GM21717 (cell line): ENCODE results near the gene KCNK5.

Source experiments
- ATAC-seq: cut with Tn5 transposase; IDR thresholded peaks from one replicate; pipeline ENCODE4 v1.9.1; 2021; ENCODE audit warnings: mild to moderate bottlenecking, moderate library complexity; ENCODE audit not compliant: unreplicated experiment

KCNK5 gene

GRCh38 chr6:39199231-39199940 lies 29.9 kb downstream of the KCNK5 start:
- ATAC-seq, result no peak

GRCh38 chr6:39198528-39198927 lies 30.7 kb downstream of the KCNK5 start:
- ATAC-seq, result no peak

GRCh38 chr6:39197922-39198500 lies 31.3 kb downstream of the KCNK5 start:
- ATAC-seq, result no peak

GRCh38 chr6:39197521-39197920 lies 31.8 kb downstream of the KCNK5 start:
- ATAC-seq, result no peak

- no peak for ATAC-seq
Observed at GRCh38 chr6:39196673-39197091, 32.6 kb downstream of the KCNK5 start.

- no peak for ATAC-seq
Observed at GRCh38 chr6:39195792-39196385, 33.4 kb downstream of the KCNK5 start.

GRCh38 chr6:39194466-39194865 lies 34.8 kb downstream of the KCNK5 start:
- no peak for ATAC-seq

- ATAC-seq, result no peak
Observed at GRCh38 chr6:39193201-39193791, 36.0 kb downstream of the KCNK5 start.

GRCh38 chr6:39192736-39193135 lies 36.5 kb downstream of the KCNK5 start:
- no peak for ATAC-seq

- ATAC-seq, result no peak
Observed at GRCh38 chr6:39191236-39191930, 37.9 kb downstream of the KCNK5 start.

- ATAC-seq, result no peak
Observed at GRCh38 chr6:39190545-39191235, 38.6 kb downstream of the KCNK5 start.

GRCh38 chr6:39189915-39190544 lies 39.2 kb downstream of the KCNK5 start:
- ATAC-seq, result no peak

GRCh38 chr6:39189131-39189530 lies 40.1 kb downstream of the KCNK5 start:
- ATAC-seq, result no peak

GRCh38 chr6:39188571-39188970 lies 40.7 kb downstream of the KCNK5 start:
- no peak for ATAC-seq

GRCh38 chr6:39188098-39188450 lies 41.2 kb downstream of the KCNK5 start:
- ATAC-seq, result no peak

GRCh38 chr6:39184906-39185580 lies 44.2 kb downstream of the KCNK5 start:
- ATAC-seq, result no peak

GRCh38 chr6:39182604-39183003 lies 46.7 kb downstream of the KCNK5 start:
- no peak for ATAC-seq

GRCh38 chr6:39181826-39182225 lies 47.4 kb downstream of the KCNK5 start:
- no peak for ATAC-seq

- no peak for ATAC-seq
Observed at GRCh38 chr6:39181333-39181732, 47.9 kb downstream of the KCNK5 start.

GRCh38 chr6:39178804-39179203 lies 50.5 kb downstream of the KCNK5 start:
- no peak for ATAC-seq
